Hematopoietic multipotent progenitor cell (in vitro differentiated cells): Measurements from ENCODE around the gene CARS1. TPM values are rescaled to one million over a fixed set of nuclear protein-coding genes. Genes with fewer than 3 reads are reported as not detected.
"Not testable (repeated sequence)": the region's sequence is repeated elsewhere in the genome, so short reads cannot be mapped to it uniquely, and the experiment has no call there.

ENCODE experiments used
- DNase-seq, 3 donors: peaks; one replicate each; pipeline ENCODE4 v3.0.0-alpha.2; 2011 to 2015; ENCODE audit warnings: low read depth in 2 of 3, low spot score in 2 of 3
- total RNA-seq: library from RNA; depleted of rRNA; stranded (reverse); fragments of >200 nt; gene quantifications from one replicate; pipeline ENCODE4 v1.2.3, GENCODE V29; 2012

Gene CARS1
- total RNA-seq, 1 donor: 16.7 TPM

- not testable (repeated sequence) for DNase-seq
Observed at GRCh38 chr11:3063876-3064275, 6.7 kb upstream of the CARS1 start.

GRCh38 chr11:3063432-3063831 lies 6.2 kb upstream of the CARS1 start:
- not testable (repeated sequence) for DNase-seq

GRCh38 chr11:3060436-3061025 lies 3.3 kb upstream of the CARS1 start:
- DNase-seq: no peak

- DNase-seq: no peak
Observed at GRCh38 chr11:3058753-3059664, 1.8 kb upstream of the CARS1 start.

GRCh38 chr11:3056296-3057068 lies 741 bp downstream of the CARS1 start:
- no peak for DNase-seq

- no peak for DNase-seq
Observed at GRCh38 chr11:3055891-3056290, 1.3 kb downstream of the CARS1 start.

GRCh38 chr11:3052567-3052966 lies 4.7 kb downstream of the CARS1 start:
- DNase-seq: no peak

GRCh38 chr11:3052109-3052479 lies 5.1 kb downstream of the CARS1 start:
- peak in 1 of 3 donors; percentile 26 for DNase-seq

- DNase-seq: peak in 1 of 3 donors; percentile 14
Observed at GRCh38 chr11:3051196-3052108, 5.8 kb downstream of the CARS1 start.

- DNase-seq: no peak
Observed at GRCh38 chr11:3050386-3051195, 6.6 kb downstream of the CARS1 start.

- DNase-seq: no peak
Observed at GRCh38 chr11:3049430-3050243, 7.6 kb downstream of the CARS1 start.

- DNase-seq: no peak
Observed at GRCh38 chr11:3047637-3048036, 9.6 kb downstream of the CARS1 start.

- DNase-seq: no peak
Observed at GRCh38 chr11:3046641-3047040, 10.6 kb downstream of the CARS1 start.

- no peak for DNase-seq
Observed at GRCh38 chr11:3046190-3046589, 11.0 kb downstream of the CARS1 start.

GRCh38 chr11:3044915-3045314 lies 12.3 kb downstream of the CARS1 start:
- DNase-seq: no peak

- no peak for DNase-seq
Observed at GRCh38 chr11:3044004-3044403, 13.2 kb downstream of the CARS1 start.

GRCh38 chr11:3043315-3043871 lies 13.8 kb downstream of the CARS1 start:
- DNase-seq: no peak
